ENCODE measurements around the gene RSAD1. TPM values are rescaled to one million over a fixed set of nuclear protein-coding genes. Genes with fewer than 3 reads are reported as not detected.

Gene RSAD1
- total RNA-seq, 1 experiment from 2014 or later, result 93.9 TPM

DNA sequence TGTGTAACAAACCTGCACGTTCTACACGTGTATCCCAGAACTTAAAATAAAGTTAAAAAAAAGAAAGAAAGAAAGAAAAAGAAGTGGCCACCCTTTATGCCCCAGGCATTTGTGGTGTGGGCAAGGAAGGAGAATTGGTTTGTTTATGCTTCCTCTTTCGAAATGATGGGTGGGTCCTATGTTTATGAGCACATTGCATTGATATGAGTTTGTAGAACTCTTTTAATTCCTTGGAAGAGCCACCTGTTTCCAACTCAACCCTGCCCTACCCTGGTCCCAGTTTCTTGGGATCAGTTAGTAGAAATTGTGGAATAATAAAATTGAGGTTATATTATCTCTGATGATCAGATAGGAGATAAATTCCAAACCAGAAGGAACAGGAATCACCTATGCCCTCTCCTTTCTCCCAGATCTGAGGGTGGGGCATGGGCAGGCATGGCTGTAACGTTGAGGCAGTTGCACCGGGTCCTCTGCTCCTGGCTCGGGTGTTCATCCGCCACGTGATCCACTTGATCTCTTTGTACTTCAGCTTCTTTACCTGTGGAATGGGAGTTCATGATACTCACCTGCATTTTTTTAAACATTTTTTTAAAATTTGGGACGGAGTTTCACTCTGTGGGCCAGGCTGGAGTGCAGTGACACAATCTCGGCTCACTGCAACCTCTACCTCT lies 25.9 kb upstream of the RSAD1 start:
- CTCF ChIA-PET, result interaction anchor here (0.5 to 1.3 kb wide), 5 partner anchors 27 to 355 kb away, joined by 3 to 6 read pairs (median 4); partner anchors contain the start of gene LRRC59
- POLR2A ChIA-PET, result interaction anchor here (0.6 to 1.0 kb wide), 2 partner anchors 26 to 27 kb away, joined by 3 to 5 read pairs; partner anchors contain the start of gene ACSF2
- Mint-ChIP-seq H3K4me3 (ENCODE audit: unreplicated experiment) (no peak overlapping the region), H3K4me1 (ENCODE audit: low read depth, unreplicated experiment) (peaks cover 15% of the 10 kb centered on the region), H3K36me3 (ENCODE audit: insufficient read depth, unreplicated experiment) (peaks cover 16% of the 10 kb centered on the region), H3K9me3 (ENCODE audit: unreplicated experiment) (no peaks in the 10 kb centered on the region), H3K27ac (ENCODE audit: unreplicated experiment) (no peak overlapping the region), H3K27me3 (ENCODE audit: insufficient read depth, unreplicated experiment) (no peaks in the 10 kb centered on the region)
- Histone ChIP-seq H3K4me1 (peaks cover 16% of the 10 kb centered on the region), H3K9me3 (no peaks in the 10 kb centered on the region), H3K4me3 (ENCODE audit: low read depth, low read length) (no peak overlapping the region), H3K27me3 (replicated peaks; ENCODE audit: control insufficient read depth, insufficient read depth, low read length) (no peaks in the 10 kb centered on the region), H3K36me3 (ENCODE audit: control insufficient read depth, insufficient read depth, low read length) (0 out of 2 replicates have a peak, but pooled peaks cover 3% of the 10 kb centered on the region)
- no peak for DNase-seq
- intact Hi-C loops (cut with micrococcal nuclease; ENCODE audit: unreplicated experiment), result no loop called here
- TF ChIP-seq, protein P1, sequence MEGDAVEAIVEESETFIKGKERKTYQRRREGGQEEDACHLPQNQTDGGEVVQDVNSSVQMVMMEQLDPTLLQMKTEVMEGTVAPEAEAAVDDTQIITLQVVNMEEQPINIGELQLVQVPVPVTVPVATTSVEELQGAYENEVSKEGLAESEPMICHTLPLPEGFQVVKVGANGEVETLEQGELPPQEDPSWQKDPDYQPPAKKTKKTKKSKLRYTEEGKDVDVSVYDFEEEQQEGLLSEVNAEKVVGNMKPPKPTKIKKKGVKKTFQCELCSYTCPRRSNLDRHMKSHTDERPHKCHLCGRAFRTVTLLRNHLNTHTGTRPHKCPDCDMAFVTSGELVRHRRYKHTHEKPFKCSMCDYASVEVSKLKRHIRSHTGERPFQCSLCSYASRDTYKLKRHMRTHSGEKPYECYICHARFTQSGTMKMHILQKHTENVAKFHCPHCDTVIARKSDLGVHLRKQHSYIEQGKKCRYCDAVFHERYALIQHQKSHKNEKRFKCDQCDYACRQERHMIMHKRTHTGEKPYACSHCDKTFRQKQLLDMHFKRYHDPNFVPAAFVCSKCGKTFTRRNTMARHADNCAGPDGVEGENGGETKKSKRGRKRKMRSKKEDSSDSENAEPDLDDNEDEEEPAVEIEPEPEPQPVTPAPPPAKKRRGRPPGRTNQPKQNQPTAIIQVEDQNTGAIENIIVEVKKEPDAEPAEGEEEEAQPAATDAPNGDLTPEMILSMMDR (IDR thresholded peaks at IDR 0.05; ENCODE audit: insufficient read depth in 1 of 2, low read depth in 1 of 2, low read length in 1 of 2, severe bottlenecking in 1 of 2, unreplicated experiment in 1 of 2), result no peak
- no TSS peak for BruUV-seq (replicated peaks)

DNA sequence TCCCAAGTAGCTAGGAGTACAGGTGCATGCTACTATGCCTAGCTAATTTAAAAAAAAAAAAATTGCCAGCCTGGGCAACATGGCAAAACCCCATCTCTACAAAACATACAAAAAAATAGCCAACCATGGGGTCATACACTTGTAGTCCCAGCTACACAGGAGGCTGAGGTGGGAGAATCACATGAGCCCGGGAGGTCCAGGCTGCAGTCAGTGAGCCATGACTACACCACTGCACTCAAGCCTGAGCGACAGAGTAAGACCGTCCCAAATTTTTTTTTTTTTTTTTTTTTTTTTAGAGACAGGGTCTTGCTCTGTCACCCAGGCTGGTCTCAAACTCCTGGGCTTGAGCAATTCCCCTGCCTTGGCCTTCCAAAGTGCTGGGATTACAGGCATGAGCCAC lies 24.8 kb upstream of the RSAD1 start:
- peaks cover 17% of the 10 kb centered on the region for H3K4me1 Mint-ChIP-seq (ENCODE audit: low read depth, unreplicated experiment)
- Histone ChIP-seq H3K9me3 (no peaks in the 10 kb centered on the region), H3K4me1 (peaks cover 17% of the 10 kb centered on the region), H3K36me3 (ENCODE audit: control insufficient read depth, insufficient read depth, low read length) (peaks cover 4% of the 10 kb centered on the region; the same call in 1 of the 2 replicates), H3K27me3 (replicated peaks; ENCODE audit: control insufficient read depth, insufficient read depth, low read length) (no peaks in the 10 kb centered on the region), H3K4me3 (ENCODE audit: low read depth, low read length) (no peak overlapping the region)
- peaks cover 11% of the 10 kb centered on the region for H3K36me3 Mint-ChIP-seq (ENCODE audit: insufficient read depth, unreplicated experiment)
- no peaks in the 10 kb centered on the region for H3K27me3 Mint-ChIP-seq (ENCODE audit: insufficient read depth, unreplicated experiment)
- no peaks in the 10 kb centered on the region for H3K9me3 Mint-ChIP-seq (ENCODE audit: unreplicated experiment)
- H3K4me3 Mint-ChIP-seq (ENCODE audit: unreplicated experiment), result no peak overlapping the region
- BruUV-seq (replicated peaks), result no TSS peak
- DNase-seq, result no peak
- ChIA-PET CTCF (interaction anchor here (0.7 to 1.3 kb wide), 4 partner anchors 20 to 1441 kb away, joined by 3 to 7 read pairs (median 6); partner anchors contain the start of gene LRRC59), POLR2A (no interaction called here)
- TF ChIP-seq, protein P1 (IDR thresholded peaks at IDR 0.05; ENCODE audit: insufficient read depth in 1 of 2, low read depth in 1 of 2, low read length in 1 of 2, severe bottlenecking in 1 of 2, unreplicated experiment in 1 of 2), result no peak
- no peak overlapping the region for H3K27ac Mint-ChIP-seq (ENCODE audit: unreplicated experiment)
- intact Hi-C loops (cut with micrococcal nuclease; ENCODE audit: unreplicated experiment), result no loop called here

DNA sequence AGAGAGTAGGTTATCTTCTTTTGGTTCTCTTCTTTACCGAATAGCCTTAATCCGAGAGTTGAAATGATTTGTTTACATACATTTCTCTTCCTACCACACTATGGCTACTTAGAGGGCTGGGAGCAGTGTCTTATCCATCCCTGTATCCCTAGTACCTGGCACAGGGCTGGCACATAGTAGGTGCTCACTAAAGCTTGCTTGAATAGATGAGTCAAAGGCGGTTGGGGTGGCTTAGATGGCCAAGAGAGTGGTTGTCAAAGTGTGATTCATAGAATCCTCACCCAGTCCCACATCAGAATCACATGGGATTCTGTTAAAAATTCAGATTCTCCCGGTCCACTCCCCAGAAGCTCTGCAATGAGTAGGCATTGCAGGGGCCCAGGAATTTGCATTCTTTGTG lies 21.0 kb upstream of the RSAD1 start:
- Mint-ChIP-seq H3K36me3 (ENCODE audit: insufficient read depth, unreplicated experiment) (peaks cover 18% of the 10 kb centered on the region), H3K27me3 (ENCODE audit: insufficient read depth, unreplicated experiment) (no peaks in the 10 kb centered on the region), H3K27ac (ENCODE audit: unreplicated experiment) (no peak overlapping the region), H3K4me1 (ENCODE audit: low read depth, unreplicated experiment) (peaks cover 18% of the 10 kb centered on the region), H3K9me3 (ENCODE audit: unreplicated experiment) (no peaks in the 10 kb centered on the region), H3K4me3 (ENCODE audit: unreplicated experiment) (no peak overlapping the region)
- no peak for DNase-seq
- no peaks in the 10 kb centered on the region for H3K27me3 ChIP-seq (replicated peaks; ENCODE audit: control insufficient read depth, insufficient read depth, low read length)
- CTCF ChIA-PET, result interaction anchor here (1.4 to 2.4 kb wide), 3 partner anchors 31 to 96 kb away, joined by 6 to 9 read pairs (median 7); partner anchors contain the start of genes ACSF2 and LRRC59
- TF ChIP-seq, protein P1 (IDR thresholded peaks at IDR 0.05; ENCODE audit: insufficient read depth in 1 of 2, low read depth in 1 of 2, low read length in 1 of 2, severe bottlenecking in 1 of 2, unreplicated experiment in 1 of 2), result no peak
- intact Hi-C loops (cut with micrococcal nuclease; ENCODE audit: unreplicated experiment), result no loop called here
- H3K36me3 ChIP-seq (ENCODE audit: control insufficient read depth, insufficient read depth, low read length), result peaks cover 4% of the 10 kb centered on the region; the same call in 1 of the 2 replicates
- H3K4me1 ChIP-seq, result peaks cover 19% of the 10 kb centered on the region
- H3K9me3 ChIP-seq, result no peaks in the 10 kb centered on the region
- POLR2A ChIA-PET, result no interaction called here
- BruUV-seq (replicated peaks), result no TSS peak
- H3K4me3 ChIP-seq (ENCODE audit: low read depth, low read length), result no peak overlapping the region

Data from Caco-2 (cell line).